Measurements from ENCODE around the gene CYP3A4.
"Not testable (repeated sequence)": the region's sequence is repeated elsewhere in the genome, so short reads cannot be mapped to it uniquely, and the experiment has no call there.

CYP3A4 gene

GRCh38 chr7:99748846-99749579 lies 35.0 kb downstream of the CYP3A4 start:
- no peak for DNase-seq

- not testable (repeated sequence) for DNase-seq
Measured at GRCh38 chr7:99746915-99747314, 37.1 kb downstream of the CYP3A4 start.

DNA sequence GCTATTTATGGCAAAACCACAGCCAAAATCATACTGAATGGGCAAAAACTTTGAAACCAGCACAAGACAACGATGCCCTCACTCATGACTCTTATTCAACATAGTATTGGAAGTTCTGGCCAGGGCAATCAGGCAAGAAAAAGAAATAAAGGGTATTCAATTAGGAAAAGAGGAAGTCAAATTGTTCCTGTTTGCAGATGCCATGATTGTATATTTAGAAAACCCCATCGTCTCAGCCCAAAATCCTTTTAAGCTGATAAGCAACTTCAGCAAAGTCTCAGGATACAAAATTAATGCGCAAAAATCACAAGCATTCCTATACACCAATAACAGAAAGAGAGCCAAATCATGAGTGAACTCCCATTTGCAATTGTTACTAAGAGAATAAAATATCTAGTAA lies 38.6 kb downstream of the CYP3A4 start:
- not testable (repeated sequence) for DNase-seq

DNA sequence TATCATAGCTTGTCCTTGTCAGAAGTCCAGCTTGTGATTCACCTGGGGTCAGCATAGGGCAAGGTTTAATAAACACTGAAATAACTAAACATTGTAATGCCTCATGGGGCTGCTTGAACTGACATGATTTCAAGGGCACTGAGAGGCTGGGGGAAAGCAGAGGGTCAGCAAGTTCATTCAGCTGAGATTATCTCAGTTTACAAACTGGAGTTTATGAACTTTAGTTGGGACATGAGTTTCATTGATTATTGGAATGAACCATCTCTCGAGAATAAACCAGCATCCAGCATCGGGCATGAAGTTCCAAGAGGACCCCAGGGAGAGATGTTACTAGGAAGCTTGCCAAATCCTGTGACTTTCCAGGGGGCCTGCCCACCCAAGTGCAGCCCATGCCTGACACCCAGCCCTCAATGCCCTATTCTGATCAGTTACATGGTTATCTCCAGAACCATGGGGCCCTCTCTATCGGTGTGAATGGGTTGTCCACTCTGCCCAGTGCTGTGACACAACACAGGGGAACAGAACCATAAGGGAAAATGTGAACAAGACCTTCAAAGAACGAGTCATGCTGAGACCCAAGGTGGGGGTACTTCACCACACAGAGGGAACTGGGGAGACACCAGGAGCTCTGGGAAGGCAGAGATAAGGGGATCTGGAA lies 41.1 kb downstream of the CYP3A4 start:
- DNase-seq, result no peak

DNA sequence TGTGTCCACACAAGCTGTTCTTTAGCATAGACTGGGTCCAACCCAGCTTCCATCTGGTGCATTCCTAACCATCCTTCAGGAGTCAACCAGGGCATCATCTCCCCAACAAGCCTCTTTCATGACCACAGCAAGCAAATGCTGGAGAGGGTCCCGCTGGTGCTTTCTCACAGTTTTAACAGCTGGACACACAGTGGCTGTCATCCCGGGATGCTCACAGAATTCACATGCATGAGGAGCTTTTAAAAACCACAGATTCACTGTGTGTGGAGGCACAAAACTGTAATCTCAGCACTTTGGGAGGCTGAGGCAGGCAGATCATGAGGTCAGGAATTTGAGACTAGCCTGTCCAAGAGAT lies 42.6 kb downstream of the CYP3A4 start:
- no peak for DNase-seq

GRCh38 chr7:99740573-99741440 lies 43.2 kb downstream of the CYP3A4 start:
- DNase-seq, result no peak

DNA sequence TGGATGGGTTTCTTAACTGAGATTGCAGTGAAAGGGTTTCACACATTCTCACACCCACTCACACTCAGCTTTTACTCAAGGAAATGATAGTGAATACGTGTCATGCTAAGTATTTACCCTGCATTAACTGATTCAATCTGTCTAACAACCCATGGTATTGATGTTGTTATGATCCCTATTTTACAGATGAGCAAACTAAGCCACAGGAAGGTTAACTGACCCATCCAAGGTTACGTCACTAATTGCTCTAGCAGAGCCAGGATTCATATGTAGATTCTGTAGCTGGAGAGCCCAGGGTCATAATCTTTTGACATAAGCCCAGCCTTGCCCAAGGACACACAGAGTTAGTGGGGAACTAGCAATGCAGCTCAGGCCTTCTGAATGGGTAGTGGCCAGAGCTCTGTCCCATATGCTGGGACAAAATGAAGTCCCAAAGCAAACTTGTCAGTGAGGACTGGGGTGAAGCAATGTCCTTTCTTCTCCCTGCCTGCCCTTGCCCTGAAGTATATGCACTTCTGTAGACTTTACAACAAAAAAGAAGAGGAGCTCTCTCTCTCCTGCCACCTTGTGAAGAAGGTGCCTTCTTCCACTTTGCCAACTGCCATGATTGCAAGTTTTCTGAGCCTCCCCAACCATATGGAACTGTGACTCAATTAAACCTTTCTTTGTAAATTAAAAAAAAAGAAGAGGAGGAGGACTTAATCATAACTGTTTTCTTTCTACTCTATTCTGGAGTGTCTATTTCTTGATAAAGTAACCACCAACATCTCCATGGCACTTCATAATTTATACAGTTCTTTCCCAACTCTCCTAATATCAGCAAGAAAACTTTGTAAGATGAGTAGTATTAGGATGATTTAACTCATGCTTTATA lies 44.0 kb downstream of the CYP3A4 start:
- no peak for DNase-seq

DNA sequence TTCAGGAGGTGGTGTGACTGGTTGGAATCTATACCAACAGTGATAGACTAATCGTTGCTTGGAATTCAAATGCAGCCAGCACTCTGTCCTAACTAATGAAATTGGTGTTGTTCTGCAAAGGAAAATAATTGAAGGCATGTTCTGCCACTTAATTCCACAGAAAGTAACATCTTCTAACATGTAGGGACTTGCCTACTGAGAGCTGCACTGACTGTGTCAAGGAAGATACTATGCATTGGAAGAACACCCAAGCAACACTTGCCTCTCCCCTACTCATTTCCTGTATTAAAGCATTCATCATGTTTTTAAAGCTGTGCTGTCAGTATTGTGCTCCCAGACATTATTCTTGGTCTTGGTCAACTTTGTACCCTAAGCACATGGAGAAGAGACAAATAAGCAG lies 46.3 kb downstream of the CYP3A4 start:
- no peak for DNase-seq

DNA sequence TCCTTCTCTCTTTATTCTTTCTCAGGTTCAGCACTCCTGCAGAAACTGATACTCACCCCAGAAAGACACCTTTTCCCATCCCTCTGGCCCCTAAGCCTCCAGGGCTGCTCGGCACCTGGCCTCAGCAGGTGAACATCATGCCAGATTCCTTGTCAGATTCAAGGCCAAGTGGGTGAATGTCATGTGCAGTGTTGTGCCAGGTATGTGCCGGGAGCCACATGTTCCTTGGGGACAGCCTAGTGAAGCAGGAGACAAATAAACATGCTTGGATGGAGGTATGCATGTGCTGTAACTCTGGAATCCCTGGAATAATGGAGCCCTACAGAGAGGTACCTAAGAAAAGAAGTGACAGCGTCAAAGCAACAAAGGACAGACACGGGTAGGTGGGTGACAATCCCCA lies 47.3 kb downstream of the CYP3A4 start:
- not testable (repeated sequence) for DNase-seq

DNA sequence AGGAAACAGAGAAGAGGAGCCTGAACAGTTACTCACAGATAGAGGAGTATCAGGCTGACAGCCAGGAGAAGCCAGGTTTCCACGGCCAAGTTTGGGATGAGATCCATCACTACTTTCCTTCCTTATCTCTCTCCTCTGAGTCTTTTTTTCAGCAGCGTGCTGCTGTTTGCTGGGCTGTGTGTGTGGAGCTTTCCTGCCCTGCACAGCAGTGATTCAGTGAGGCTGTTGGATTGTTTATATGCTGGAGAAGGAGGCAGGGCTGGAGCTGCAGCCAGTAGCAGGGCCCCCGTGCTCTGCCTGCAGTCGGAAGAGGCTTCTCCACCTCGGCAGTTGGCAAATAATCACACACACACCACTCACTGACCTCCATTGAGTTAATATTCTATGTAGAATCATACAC lies 49.0 kb downstream of the CYP3A4 start, which contains the start of gene CYP3A7:
TSS of gene CYP3A7 (minus strand) at position 210 of the 400 bp plus-strand sequence. CDS start at position 107, 103 bp downstream.
- no peak for DNase-seq

- no peak for DNase-seq
Measured at GRCh38 chr7:99733448-99733847, 50.5 kb downstream of the CYP3A4 start.

DNA sequence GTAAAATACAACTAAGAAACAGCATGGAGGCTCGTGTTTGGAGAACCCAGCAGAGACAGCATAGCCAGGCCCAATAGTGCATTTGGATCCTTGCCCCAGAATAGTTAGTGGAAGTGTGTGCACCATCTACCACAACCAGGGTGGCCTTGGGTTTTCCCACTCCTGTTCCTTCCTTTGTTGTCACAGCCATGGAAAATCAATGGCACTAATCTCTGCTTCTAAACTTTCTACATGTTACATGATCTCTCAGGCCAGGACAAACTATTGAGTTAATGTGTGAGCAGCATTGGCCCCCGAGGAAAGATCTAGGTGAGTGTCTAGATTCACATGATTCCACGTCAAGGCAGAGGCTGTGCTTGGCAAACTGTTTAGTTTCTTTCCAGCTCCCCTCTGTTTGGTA lies 51.0 kb downstream of the CYP3A4 start:
- DNase-seq, result no peak

DNA sequence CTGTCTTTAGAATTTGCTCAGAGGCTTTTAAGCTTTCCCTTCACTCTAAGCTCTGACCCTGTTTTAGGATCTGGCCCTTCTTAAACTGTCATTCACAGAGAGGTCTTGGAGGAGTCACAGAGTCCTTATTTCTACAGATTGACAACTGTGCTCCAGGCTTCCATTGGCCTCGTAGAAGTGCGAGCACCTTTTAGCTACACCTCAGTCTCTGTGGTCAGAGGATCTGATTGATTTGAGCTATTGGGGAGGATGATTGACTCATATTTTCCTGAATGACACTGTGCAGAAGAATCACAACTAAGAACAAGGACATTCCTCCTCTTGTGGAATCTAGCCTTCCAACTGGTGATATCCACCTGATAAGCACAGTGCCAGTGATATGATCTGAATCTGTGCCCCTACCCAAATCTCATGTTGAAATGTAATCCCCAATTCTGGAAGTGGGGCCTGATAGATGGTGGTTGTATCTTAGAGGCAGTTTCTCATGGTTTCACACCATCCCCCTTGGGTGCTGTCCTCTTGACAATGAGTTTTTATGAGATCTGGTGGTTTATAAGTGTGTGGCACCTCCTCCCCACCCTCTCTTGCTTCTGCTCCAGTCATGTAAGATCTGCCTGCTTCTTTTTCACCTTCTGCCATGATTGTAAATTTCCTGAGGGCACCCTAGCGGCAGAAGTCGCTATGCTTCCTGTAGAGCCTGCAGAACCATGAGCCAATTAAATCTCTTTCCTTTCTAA lies 52.2 kb downstream of the CYP3A4 start:
- no peak for DNase-seq

- no peak for DNase-seq
Measured at GRCh38 chr7:99730992-99731391, 53.0 kb downstream of the CYP3A4 start.

DNA sequence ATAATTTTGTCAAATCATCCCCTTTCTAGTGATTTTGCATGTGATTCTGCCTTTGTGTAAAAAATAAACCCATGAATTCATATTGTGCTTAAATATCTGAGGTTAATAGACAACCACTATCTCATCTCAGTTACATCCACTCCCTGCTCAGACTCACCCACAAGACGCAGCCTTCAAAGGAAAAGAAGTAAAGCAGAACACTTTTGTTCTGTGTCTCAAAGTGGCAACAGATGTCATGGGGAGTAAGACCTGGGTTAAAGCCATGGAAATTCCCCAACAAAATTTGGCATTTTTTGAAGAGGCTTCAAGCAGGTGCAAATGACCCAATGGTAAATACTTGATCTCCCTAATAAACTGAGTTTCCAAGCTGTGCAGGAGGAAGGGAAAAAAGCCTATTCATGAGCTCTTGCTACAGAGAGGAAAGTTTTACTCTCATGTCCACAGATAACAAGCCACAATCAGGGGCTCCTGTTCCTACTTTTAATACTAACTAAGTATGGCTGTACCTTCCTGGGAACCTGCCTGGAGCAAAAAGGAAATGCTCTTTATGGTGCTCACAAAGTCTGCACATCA lies 53.7 kb downstream of the CYP3A4 start:
- DNase-seq, result no peak

DNA sequence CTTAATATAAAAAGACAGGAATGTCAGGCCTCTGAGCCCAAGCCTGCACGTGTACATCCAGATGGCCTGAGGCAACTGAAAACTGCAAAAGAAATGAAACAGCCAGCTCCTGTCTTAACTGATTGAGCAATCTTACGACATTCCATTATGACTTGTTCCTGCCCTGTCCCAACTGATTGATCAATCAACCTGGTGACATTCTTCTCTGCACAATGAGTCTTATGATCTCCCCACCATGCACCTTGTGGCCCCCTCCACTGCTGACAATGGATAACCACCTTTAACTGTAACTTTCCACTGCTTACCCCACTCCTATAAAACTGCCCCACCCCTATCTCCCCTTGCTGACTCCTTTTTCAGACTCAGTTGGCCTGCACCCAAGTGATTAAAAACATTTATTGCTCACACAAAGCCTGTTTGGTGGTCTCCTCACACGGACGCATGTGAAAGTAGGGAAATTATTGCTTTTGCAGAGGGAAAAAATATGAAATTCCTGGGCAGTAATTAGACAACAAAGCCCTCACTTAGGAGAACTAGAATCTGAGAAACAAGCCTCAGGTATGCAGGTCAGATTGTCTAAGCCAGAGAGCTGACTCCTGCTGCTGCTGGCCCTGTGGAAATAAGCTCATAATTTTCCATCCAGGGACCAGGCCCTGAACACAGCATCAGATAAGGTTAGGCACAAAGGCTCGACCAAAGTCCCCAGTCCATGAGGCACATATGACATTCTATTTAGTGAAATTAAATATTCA lies 54.3 kb downstream of the CYP3A4 start:
- DNase-seq, result no peak

DNA sequence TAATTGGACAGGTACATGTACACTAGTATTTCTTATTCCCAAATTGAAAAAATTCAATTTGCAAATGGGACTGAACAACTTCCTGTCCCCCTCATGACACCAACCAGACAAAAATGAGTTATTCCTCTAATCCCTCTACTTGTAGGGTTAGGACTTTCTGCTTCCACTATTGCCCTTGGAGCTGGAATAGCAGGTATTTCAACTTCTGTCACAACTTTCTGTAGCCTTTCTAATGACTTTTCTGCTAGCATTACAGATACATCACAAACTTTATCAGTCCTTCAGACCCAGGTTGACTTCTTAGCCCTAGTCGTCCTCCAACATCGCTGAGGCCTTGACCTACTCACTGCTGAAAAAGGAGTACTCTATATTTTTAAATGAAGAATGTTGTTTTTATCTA lies 55.4 kb downstream of the CYP3A4 start:
- DNase-seq, result no peak

GRCh38 chr7:99723201-99723600 lies 60.8 kb downstream of the CYP3A4 start:
- not testable (repeated sequence) for DNase-seq

DNA sequence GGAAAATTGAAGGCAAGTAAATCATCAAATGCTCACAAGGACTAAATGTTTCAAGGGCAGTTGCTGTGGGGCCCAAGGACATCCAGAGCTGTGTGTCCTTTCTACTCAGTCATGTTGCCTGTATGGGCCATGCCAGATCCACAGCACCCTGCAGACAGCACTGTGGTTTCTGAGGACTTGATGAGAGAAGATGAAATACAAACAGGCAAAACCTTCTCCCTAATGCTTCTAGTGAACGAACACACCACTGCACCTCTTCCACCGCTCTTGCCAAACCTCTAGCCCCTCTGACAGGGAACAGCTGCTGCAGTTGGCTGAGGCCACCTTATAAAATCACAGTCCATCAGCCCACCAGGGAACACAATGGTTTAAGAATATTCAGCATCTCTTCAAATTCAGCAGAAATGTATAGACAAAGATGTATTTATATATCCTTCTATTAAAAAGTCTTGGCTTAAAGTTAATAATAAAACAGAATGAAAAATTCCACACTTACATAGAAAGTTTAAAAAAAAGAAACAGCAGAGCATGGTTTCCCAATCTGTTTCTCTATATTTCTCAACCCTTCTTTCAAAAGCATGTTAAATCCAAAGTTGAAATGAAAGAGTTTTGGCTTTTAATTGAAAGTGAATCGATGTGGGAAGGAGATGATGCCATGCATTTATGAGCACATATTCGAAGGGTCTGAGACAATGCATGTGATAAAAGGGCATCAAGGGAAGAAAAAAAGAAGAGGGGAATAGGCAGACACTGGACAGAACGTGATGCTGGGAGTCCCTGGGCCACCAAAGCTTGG lies 63.0 kb downstream of the CYP3A4 start:
- DNase-seq, result no peak
